HCT116 (cell line): ENCODE results near the gene GNB1L. TPM values are rescaled to one million over a fixed set of nuclear protein-coding genes. Genes with fewer than 3 reads are reported as not detected.

Experiments used
- ATAC-seq: fragments of 200-7000 bp; cut with Tn5 transposase; 2 replicates; pipeline ENCODE4 v1.9.1; 2020; ENCODE audit warnings: mild to moderate bottlenecking, moderate library complexity
- BruUV-seq: library from RNA; stranded (reverse); fragments of 400-500 nt; replicated peaks from 2 replicates; lab custom pipeline; 2021; lab: Mats Ljungman, UMichigan
- CTCF ChIA-PET: fragments of 300-600 bp; sonication (Branson Sonifier 250); formaldehyde crosslinking; loops from one replicate; lab custom pipeline; 2021; ENCODE audit warnings: antibody characterized with exemption; lab: Charles Lee
- POLR2A ChIA-PET: fragments of 300-600, 350-600 bp; sonication (Branson Sonifier 250); formaldehyde crosslinking; loops from one replicate; lab custom pipeline; 2021; ENCODE audit warnings: antibody characterized with exemption; lab: Charles Lee
- RAD21 ChIA-PET, 2 experiments: fragments of 300-600 bp; sonication (Branson Sonifier 250); formaldehyde crosslinking; loops; one replicate each; lab custom pipeline; 2023; ENCODE audit warnings: low total read pairs in 2 of 2; ENCODE audit not compliant: uncharacterized antibody in 2 of 2, unreplicated experiment in 2 of 2, low non-redundant PET in 1 of 2; lab: Charles Lee
- DNase-seq: peaks from one replicate; pipeline ENCODE4 v3.0.0-alpha.2; 2010; ENCODE audit warnings: low read depth, low spot score
- H2AFZ ChIP-seq: fragments of 200-600 bp; shearing (Covaris generic), sonication (generic); 2 replicates; pipeline ENCODE4 v1.6.1; 2017; ENCODE audit warnings: low read depth, mixed run types, mixed read lengths, antibody characterized with exemption, low read length; ENCODE audit not compliant: poor library complexity, severe bottlenecking
- H3K27ac ChIP-seq: 2 replicates; pipeline ENCODE4 v1.5.1; 2012; ENCODE audit warnings: low read depth, low read length
- H3K27me3 ChIP-seq: fragments of 200-600 bp; sonication (generic); 2 replicates; pipeline ENCODE4 v1.6.1; 2016; ENCODE audit warnings: mixed run types, low read length, mixed read lengths; ENCODE audit not compliant: insufficient read depth
- H3K36me3 ChIP-seq, 2 experiments: fragments of 200-500 bp in 1 of 2; fragments of 200-600 bp in 1 of 2; sonication (Bioruptor generic) in 1 of 2; sonication (generic) in 1 of 2; 2 replicates each; pipeline versions ENCODE4 v1.5.1 to v1.6.1; 2014 to 2016; ENCODE audit warnings: low read length in 2 of 2, inconsistent platforms in 1 of 2, mixed read lengths in 1 of 2, mixed run types in 1 of 2; ENCODE audit not compliant: insufficient read depth in 2 of 2, control insufficient read depth in 1 of 2
- H3K4me1 ChIP-seq, 2 experiments: fragments of 200-600 bp in 1 of 2; sonication (generic) in 1 of 2; 2 replicates each; pipeline versions ENCODE4 v1.5.1 to v1.6.1; 2012 to 2017; ENCODE audit warnings: low read length in 2 of 2, inconsistent platforms in 1 of 2, mild to moderate bottlenecking in 1 of 2, mixed read lengths in 1 of 2, mixed run types in 1 of 2, moderate library complexity in 1 of 2; ENCODE audit not compliant: insufficient read depth in 2 of 2, control insufficient read depth in 1 of 2
- H3K4me2 ChIP-seq: fragments of 200-600 bp; sonication (generic); 2 replicates; pipeline ENCODE4 v1.6.1; 2017; ENCODE audit warnings: mixed run types, low read length, mixed read lengths
- H3K4me3 ChIP-seq, 2 experiments: fragments of 200-600 bp in 1 of 2; sonication (generic) in 1 of 2; replicated peaks in 1 of 2; 2 replicates each; pipeline ENCODE4 v1.5.1; 2011 to 2016; ENCODE audit warnings: low read length in 2 of 2, control low read depth in 1 of 2, low read depth in 1 of 2, mild to moderate bottlenecking in 1 of 2, mixed read lengths in 1 of 2, mixed run types in 1 of 2
- H3K79me2 ChIP-seq: fragments of 200-600 bp; sonication (generic); 2 replicates; pipeline ENCODE4 v1.6.1; 2017; ENCODE audit warnings: mild to moderate bottlenecking, mixed run types, low read length, moderate library complexity, mixed read lengths; ENCODE audit not compliant: insufficient read depth
- H3K9ac ChIP-seq: fragments of 200-600 bp; sonication (generic); 2 replicates; pipeline ENCODE4 v1.6.1; 2016; ENCODE audit warnings: low read length, mixed read lengths
- H3K9me2 ChIP-seq: fragments of 200-600 bp; sonication (generic), shearing (Covaris generic); 2 replicates; pipeline ENCODE4 v1.6.1; 2017; ENCODE audit warnings: mixed run types, mild to moderate bottlenecking, moderate library complexity; ENCODE audit not compliant: insufficient read depth
- H3K9me3 ChIP-seq, 2 experiments: fragments of 200-500 bp in 1 of 2; fragments of 200-600 bp in 1 of 2; sonication (Bioruptor generic) in 1 of 2; sonication (generic) in 1 of 2; 2 replicates each; pipeline ENCODE4 v1.6.1; 2014 to 2017; ENCODE audit warnings: low read length in 2 of 2, mixed read lengths in 2 of 2, inconsistent platforms in 1 of 2, low read depth in 1 of 2, mild to moderate bottlenecking in 1 of 2, mixed run types in 1 of 2, moderate library complexity in 1 of 2; ENCODE audit not compliant: control insufficient read depth in 1 of 2, insufficient read depth in 1 of 2
- H4K20me1 ChIP-seq: fragments of 200-600 bp; sonication (generic), shearing (Covaris generic); 2 replicates; pipeline ENCODE4 v1.6.1; 2017; ENCODE audit warnings: mixed run types, mild to moderate bottlenecking, moderate library complexity; ENCODE audit not compliant: insufficient read depth
- CBX3 ChIP-seq: IDR thresholded peaks from 2 replicates; pipeline ENCODE4 v1.6.1; 2012; ENCODE audit warnings: low read depth
- CEBPB ChIP-seq: IDR thresholded peaks from 2 replicates; pipeline ENCODE4 v1.6.1; 2012; ENCODE audit warnings: low read depth
- CTCF ChIP-seq, 3 experiments: fragments of 200-600 bp in 1 of 3; sonication (generic) in 1 of 3; IDR thresholded peaks in 2 of 3; conservative IDR thresholded peaks in 1 of 3; 2 replicates each; pipeline ENCODE4 v1.5.1; 2012 to 2017; ENCODE audit warnings: low read depth in 2 of 3, low read length in 2 of 3, antibody characterized with exemption in 1 of 3, borderline replicate concordance in 1 of 3, control low read depth in 1 of 3, mild to moderate bottlenecking in 1 of 3, mixed read lengths in 1 of 3, mixed run types in 1 of 3, moderate library complexity in 1 of 3; ENCODE audit not compliant: insufficient read depth in 1 of 3
- EGR1 ChIP-seq: IDR thresholded peaks from 2 replicates; pipeline ENCODE4 v1.6.1; 2012; ENCODE audit warnings: low read depth
- EZH2 ChIP-seq: fragments of 200-600 bp; sonication (generic); IDR thresholded peaks from 2 replicates; pipeline ENCODE4 v1.6.1; 2017; ENCODE audit warnings: antibody characterized with exemption, mixed run types
- FOSL1 ChIP-seq: IDR thresholded peaks from 2 replicates; pipeline ENCODE4 v1.6.1; 2012; ENCODE audit warnings: low read depth
- MAX ChIP-seq: IDR thresholded peaks from 2 replicates; pipeline ENCODE4 v1.6.1; 2012
- POLR2AphosphoS5 ChIP-seq: IDR thresholded peaks from 2 replicates; pipeline ENCODE4 v1.6.1; 2011; ENCODE audit warnings: mild to moderate bottlenecking, low read depth, low read length, moderate library complexity
- RAD21 ChIP-seq: IDR thresholded peaks from 2 replicates; pipeline ENCODE4 v1.6.1; 2012; ENCODE audit warnings: low read depth, mild to moderate bottlenecking
- REST ChIP-seq: IDR thresholded peaks from 2 replicates; pipeline ENCODE4 v1.6.1; 2012; ENCODE audit warnings: low read depth
- SIN3A ChIP-seq: IDR thresholded peaks from 2 replicates; pipeline ENCODE4 v1.6.1; 2012; ENCODE audit warnings: low read depth
- ZNF274 ChIP-seq: fragments of 200-500 bp; sonication (Bioruptor generic); IDR thresholded peaks from 2 replicates; pipeline ENCODE4 v1.6.1; 2014; ENCODE audit warnings: mild to moderate bottlenecking, low read depth, low read length, inconsistent platforms
- intact Hi-C: fragments of 100-400 bp; cut with micrococcal nuclease; formaldehyde crosslinking; loops from 2 replicates; pipeline ENCODE4 v1.10.0; 2022
- total RNA-seq: library from RNA; stranded (reverse); gene quantifications from one replicate; pipeline ENCODE4 v1.2.1, GENCODE V29; 2021; ENCODE audit not compliant: unreplicated experiment
- TF ChIP-seq, protein P1 (sequence below): IDR thresholded peaks from 2 replicates; pipeline ENCODE4 v1.6.1; 2012

Gene GNB1L
- total RNA-seq, 1 experiment from 2014 or later, result 12.1 TPM

DNA sequence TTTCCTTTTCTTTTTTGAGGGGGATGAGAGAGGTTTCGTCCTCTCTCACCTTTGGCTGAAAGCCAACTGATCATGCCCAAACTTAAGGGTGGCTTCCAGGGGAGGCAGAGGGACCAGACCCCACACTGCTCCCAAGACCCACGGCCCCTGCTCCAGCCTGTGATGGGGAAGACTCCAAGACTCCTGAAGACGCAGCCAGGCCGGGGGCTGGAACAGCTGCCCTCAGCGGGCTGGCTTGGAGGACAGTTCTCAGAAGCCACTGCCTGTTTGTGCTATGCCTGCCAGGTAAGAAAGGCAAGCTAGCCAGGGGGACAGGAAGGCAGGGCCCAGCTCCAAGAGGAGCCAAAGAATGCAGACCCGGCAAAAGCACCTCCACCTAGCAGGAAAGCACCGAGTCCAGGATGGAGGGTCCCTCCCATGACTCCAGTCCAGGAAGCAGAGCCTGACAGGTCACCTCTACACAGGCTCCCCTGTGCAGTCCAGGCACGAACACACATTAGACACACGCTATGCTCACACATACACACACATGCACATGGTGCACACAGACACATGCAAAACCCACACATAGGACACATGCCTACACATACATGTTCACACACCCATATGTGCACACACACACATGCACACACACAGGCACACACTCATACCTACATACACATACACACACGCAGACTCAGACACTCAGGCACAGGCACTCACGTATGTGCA is 31.3 kb downstream of the GNB1L start (continued):
- TF ChIP-seq MAX (no peak), RAD21 (no peak), EZH2 (no peak)

DNA sequence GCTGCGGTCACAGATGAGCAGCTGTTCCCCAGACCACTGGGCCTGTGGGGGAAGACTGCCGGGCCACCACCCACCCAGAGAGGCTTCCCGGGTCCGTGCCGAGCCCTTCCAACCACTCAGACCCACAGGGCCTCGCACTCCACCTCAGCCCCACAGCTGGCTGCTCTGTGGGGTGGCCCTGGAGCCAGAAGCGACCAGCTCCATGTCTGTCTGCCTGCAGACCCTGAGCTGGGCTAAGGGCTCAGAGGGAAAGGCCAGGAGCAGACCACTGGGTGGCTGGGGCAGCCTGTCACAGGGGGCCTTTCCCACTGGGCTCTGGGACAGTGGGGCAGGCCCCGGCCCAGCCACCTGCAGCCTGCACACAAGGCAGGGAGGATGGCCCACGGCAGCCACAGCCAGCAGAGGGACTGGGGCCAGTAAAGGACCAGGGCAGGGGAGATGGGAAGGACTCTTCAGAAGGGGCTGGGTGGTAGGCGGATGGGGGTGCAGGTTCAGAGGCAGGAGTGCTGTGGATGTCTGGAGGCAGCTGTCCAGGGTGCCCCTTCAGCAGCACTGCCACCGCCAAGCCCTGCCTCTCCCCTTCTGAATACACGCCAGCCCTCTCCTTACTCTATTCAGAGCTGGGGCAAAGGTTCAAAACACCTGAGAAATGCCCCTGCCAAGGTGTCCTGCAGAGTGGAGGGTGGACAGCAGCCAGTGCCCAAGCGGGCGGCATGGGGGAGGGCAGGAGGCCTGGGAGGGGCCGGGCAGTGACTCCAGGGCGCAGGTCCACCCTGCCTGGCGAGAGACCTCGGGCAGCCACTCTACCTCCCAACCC is 32.2 kb downstream of the GNB1L start:
- no TSS peak for BruUV-seq
- ChIA-PET CTCF (no interaction called here), RAD21 (no interaction called here)

More for the DNA sequence above, 32.2 kb downstream of the GNB1L start:
- H4K20me1 ChIP-seq, result no peaks in the 10 kb centered on the region
- no peak overlapping the region for H3K4me2 ChIP-seq
- no peak for ATAC-seq
- no peaks in the 10 kb centered on the region for H3K9me2 ChIP-seq
- POLR2A ChIA-PET, result no interaction called here
- no peaks in the 10 kb centered on the region for H3K27me3 ChIP-seq
- no peaks in the 10 kb centered on the region for H3K4me1 ChIP-seq
- TF ChIP-seq SIN3A, result no peak
- TF ChIP-seq MAX, result no peak
- no peak for TF ChIP-seq EGR1
- TF ChIP-seq ZNF274, result no peak
- TF ChIP-seq, protein P1, sequence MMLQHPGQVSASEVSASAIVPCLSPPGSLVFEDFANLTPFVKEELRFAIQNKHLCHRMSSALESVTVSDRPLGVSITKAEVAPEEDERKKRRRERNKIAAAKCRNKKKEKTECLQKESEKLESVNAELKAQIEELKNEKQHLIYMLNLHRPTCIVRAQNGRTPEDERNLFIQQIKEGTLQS, result no peak
- no peak for TF ChIP-seq POLR2AphosphoS5
- no peak for TF ChIP-seq CBX3
- no peak for TF ChIP-seq CEBPB
- no peak for TF ChIP-seq CTCF (IDR thresholded peaks at IDR 0.05 in 2 of 3, conservative IDR thresholded peaks at IDR 0.05 in 1 of 3; ENCODE audit: borderline replicate concordance in 1 of 3, insufficient read depth in 1 of 3, low read depth in 2 of 3, low read length in 2 of 3)
- no peak for TF ChIP-seq FOSL1
- no peak for TF ChIP-seq REST
- TF ChIP-seq, all 23 proteins: peak for 0
- no peak overlapping the region for H2AFZ ChIP-seq
- intact Hi-C loops, result no loop called here
- H3K9ac ChIP-seq, result no peak overlapping the region
- no peak overlapping the region for H3K27ac ChIP-seq
- H3K4me3 ChIP-seq, result no peak overlapping the region
- H3K79me2 ChIP-seq, result no peaks in the 10 kb centered on the region
- no peak for DNase-seq
- no peaks in the 10 kb centered on the region for H3K36me3 ChIP-seq
- no peaks in the 10 kb centered on the region for H3K9me3 ChIP-seq
